Right atrium auricular region (tissue), 2 donors: Measurements from ENCODE around the gene NRF1. TPM values are rescaled to one million over a fixed set of nuclear protein-coding genes. Genes with fewer than 3 reads are reported as not detected.

Experiments used
- DNase-seq: peaks from one replicate; pipeline ENCODE4 v3.0.0-alpha.2; 2019; ENCODE audit warnings: low spot score
- H3K27ac ChIP-seq, 2 donors: fragments of 200-600 bp; sonication (generic); 1 replicate in 1 of 2; 2 replicates in 1 of 2; pipeline ENCODE4 v1.5.1; 2016 to 2019
- H3K27me3 ChIP-seq, 2 donors: fragments of 200-600 bp; sonication (generic); one replicate each; pipeline versions ENCODE4 v1.5.1 to v1.6.0; 2017 to 2019
- H3K36me3 ChIP-seq: fragments of 200-600 bp; sonication (generic); one replicate; pipeline ENCODE4 v1.5.1; 2016
- H3K4me1 ChIP-seq, 2 donors: fragments of 200-600 bp; sonication (generic); one replicate each; pipeline versions ENCODE4 v1.5.1 to v1.6.0; 2017 to 2019
- H3K4me3 ChIP-seq, 2 donors: fragments of 200-600 bp; sonication (generic); 1 replicate in 1 of 2; 2 replicates in 1 of 2; pipeline ENCODE4 v1.5.1; 2017 to 2019; ENCODE audit warnings: mild to moderate bottlenecking in 1 of 2, moderate library complexity in 1 of 2
- H3K9me3 ChIP-seq, 2 donors: fragments of 200-600 bp; sonication (generic); one replicate each; pipeline ENCODE4 v1.5.1; 2019
- CTCF ChIP-seq, 2 donors: fragments of 200-600 bp; sonication (generic); IDR thresholded peaks; one replicate each; pipeline ENCODE4 v1.5.1; 2019; ENCODE audit warnings: antibody characterized with exemption in 2 of 2
- total RNA-seq, 2 donors: library from RNA; depleted of rRNA; stranded (reverse); fragments of >200 nt; gene quantifications; one replicate each; pipeline ENCODE4 v1.1.0, GENCODE V29; 2016

NRF1 gene
- total RNA-seq, 2 donors from 2014 or later, result 14.9 to 21.2 TPM

GRCh38 chr7:129769400-129769774 lies 157.9 kb downstream of the NRF1 start:
- Histone ChIP-seq H3K4me3 (no peak overlapping the region), H3K27me3 (no peaks in the 10 kb centered on the region), H3K27ac (no peak overlapping the region), H3K9me3 (no peaks in the 10 kb centered on the region), H3K36me3 (no peaks in the 10 kb centered on the region), H3K4me1 (no peaks in the 10 kb centered on the region)
- DNase-seq, result no peak
- no peak for TF ChIP-seq CTCF (IDR thresholded peaks at IDR 0.05)

GRCh38 chr7:129769866-129770808 lies 158.6 kb downstream of the NRF1 start:
- H3K36me3 ChIP-seq, result no peaks in the 10 kb centered on the region

GRCh38 chr7:129771201-129771927 lies 159.8 kb downstream of the NRF1 start:
- no peak for TF ChIP-seq CTCF (IDR thresholded peaks at IDR 0.05)
- Histone ChIP-seq H3K4me3 (no peak overlapping the region), H3K27ac (no peak overlapping the region), H3K4me1 (no peaks in the 10 kb centered on the region), H3K27me3 (no peaks in the 10 kb centered on the region), H3K36me3 (no peaks in the 10 kb centered on the region), H3K9me3 (no peaks in the 10 kb centered on the region)
- DNase-seq, result no peak

More at GRCh38 chr7:129769866-129770808, 158.6 kb downstream of the NRF1 start:
- no peaks in the 10 kb centered on the region for H3K27me3 ChIP-seq
- TF ChIP-seq CTCF (IDR thresholded peaks at IDR 0.05), result no peak
- no peaks in the 10 kb centered on the region for H3K4me1 ChIP-seq
- no peaks in the 10 kb centered on the region for H3K9me3 ChIP-seq
- H3K27ac ChIP-seq, result no peak overlapping the region
- no peak for DNase-seq
- no peak overlapping the region for H3K4me3 ChIP-seq

DNA sequence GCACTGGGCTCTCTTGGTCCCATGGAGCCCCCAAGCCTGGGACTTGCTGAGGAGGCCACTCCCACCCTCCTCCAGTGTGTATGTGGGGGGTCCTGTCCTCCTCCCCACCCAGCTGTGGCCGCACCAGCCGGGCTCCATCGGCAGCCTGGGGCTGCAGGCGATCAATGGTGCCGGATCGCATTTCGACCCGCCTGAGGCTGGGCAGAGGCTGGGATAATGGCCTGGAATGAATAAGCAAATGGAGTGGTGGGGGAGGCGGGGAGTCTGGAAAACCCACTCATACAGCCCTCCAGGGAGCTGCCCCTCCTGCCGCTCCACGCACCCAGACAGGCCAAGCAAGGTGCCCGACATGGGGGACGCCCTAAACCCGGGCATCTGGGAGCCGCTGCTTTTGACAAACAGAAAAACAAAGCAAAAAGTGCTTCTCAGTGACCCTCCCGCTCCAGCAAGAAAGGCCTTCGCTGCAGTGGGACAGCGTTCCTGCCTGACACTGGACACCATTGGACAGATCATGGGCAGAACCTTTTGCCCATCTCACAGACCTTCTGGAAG lies 160.5 kb downstream of the NRF1 start:
- Histone ChIP-seq H3K27me3 (no peaks in the 10 kb centered on the region), H3K27ac (no peak overlapping the region), H3K9me3 (no peaks in the 10 kb centered on the region)

More for the DNA sequence above, 160.5 kb downstream of the NRF1 start:
- Histone ChIP-seq H3K36me3 (no peaks in the 10 kb centered on the region), H3K4me1 (no peaks in the 10 kb centered on the region), H3K4me3 (no peak overlapping the region)
- DNase-seq, result no peak
- TF ChIP-seq CTCF (IDR thresholded peaks at IDR 0.05), result no peak
